H1 (cell line): ENCODE results near the gene TSHR. TPM values are rescaled to one million over a fixed set of nuclear protein-coding genes. Genes with fewer than 3 reads are reported as not detected.

Experiments used
- CTCF ChIA-PET: fragments of 300-600 bp; sonication (Branson Sonifier 250); formaldehyde crosslinking; loops from one replicate; lab custom pipeline; 2021; ENCODE audit not compliant: partially characterized antibody; lab: Charles Lee
- POLR2A ChIA-PET: fragments of 300-600 bp; sonication (Branson Sonifier 250); formaldehyde crosslinking; loops from one replicate; lab custom pipeline; 2021; ENCODE audit warnings: inconsistent platforms; ENCODE audit not compliant: partially characterized antibody; lab: Charles Lee
- DNase-seq, 2 experiments: peaks; one replicate each; pipeline versions ENCODE4 v3.0.0 to v3.0.0-alpha.2; 2010 to 2022; ENCODE audit warnings: low spot score in 2 of 2, low read depth in 1 of 2, mixed read lengths in 1 of 2
- FAIRE-seq: peaks from 2 replicates; lab custom pipeline; 2011; peaks lifted over from hg19 to GRCh38; lab: Jason Lieb, UNC
- H2AFZ ChIP-seq: 2 replicates; pipeline ENCODE4 v1.8.1; 2012; ENCODE audit warnings: low read length, inconsistent platforms
- H2AK5ac ChIP-seq: 2 replicates; pipeline ENCODE4 v1.6.1; 2013; ENCODE audit warnings: low read depth, low read length
- H2BK120ac ChIP-seq: replicated peaks from 2 replicates; pipeline ENCODE3; 2013; ENCODE audit warnings: low read depth, low read length, inconsistent platforms
- H2BK12ac ChIP-seq: 2 replicates; pipeline ENCODE4 v1.6.1; 2013; ENCODE audit warnings: low read depth, low read length
- H2BK15ac ChIP-seq: 2 replicates; pipeline ENCODE4 v1.6.1; 2013; ENCODE audit warnings: low read length
- H2BK20ac ChIP-seq: 2 replicates; pipeline ENCODE4 v1.6.1; 2013; ENCODE audit warnings: low read length
- H2BK5ac ChIP-seq: 2 replicates; pipeline ENCODE4 v1.6.1; 2013; ENCODE audit warnings: low read depth, low read length
- H3K14ac ChIP-seq: 2 replicates; pipeline ENCODE4 v1.6.1; 2013; ENCODE audit warnings: inconsistent platforms; ENCODE audit not compliant: insufficient read length
- H3K18ac ChIP-seq: 2 replicates; pipeline ENCODE4 v1.6.1; 2013; ENCODE audit warnings: low read length; ENCODE audit errors: extremely low read depth
- H3K23ac ChIP-seq: 2 replicates; pipeline ENCODE4 v1.6.1; 2013; ENCODE audit warnings: inconsistent platforms; ENCODE audit not compliant: insufficient read length
- H3K23me2 ChIP-seq: 2 replicates; pipeline ENCODE4 v1.6.1; 2013; ENCODE audit warnings: low read depth, low read length
- H3K27ac ChIP-seq: 2 replicates; pipeline ENCODE4 v1.6.1; 2011; ENCODE audit warnings: low read depth, low read length, inconsistent platforms
- H3K27me3 ChIP-seq, 4 experiments: replicated peaks in 1 of 4; 1 replicate in 1 of 4; 2 replicates in 3 of 4; pipeline versions ENCODE4 v1.6.1 to v1.8.1; 2011 to 2013; ENCODE audit warnings: low read length in 3 of 4, mild to moderate bottlenecking in 3 of 4, inconsistent platforms in 2 of 4, mixed read lengths in 2 of 4, moderate library complexity in 1 of 4; ENCODE audit not compliant: control insufficient read depth in 3 of 4, insufficient read depth in 3 of 4; ENCODE audit errors: extremely low read depth in 1 of 4
- H3K36me3 ChIP-seq, 4 experiments: 2 replicates each; pipeline versions ENCODE4 v1.6.1 to v1.8.1; 2011 to 2013; ENCODE audit warnings: mild to moderate bottlenecking in 4 of 4, low read length in 3 of 4, moderate library complexity in 2 of 4, control low read depth in 1 of 4, inconsistent platforms in 1 of 4; ENCODE audit not compliant: insufficient read depth in 4 of 4, control insufficient read depth in 2 of 4
- H3K4ac ChIP-seq: replicated peaks from 2 replicates; pipeline ENCODE3; 2013; ENCODE audit warnings: low read length, low read depth, mixed read lengths, inconsistent platforms; ENCODE audit not compliant: insufficient read length
- H3K4me1 ChIP-seq, 4 experiments: replicated peaks in 1 of 4; 1 replicate in 1 of 4; 2 replicates in 3 of 4; pipeline versions ENCODE4 v1.6.1 to v1.8.1; 2011 to 2013; ENCODE audit warnings: low read length in 3 of 4, inconsistent platforms in 2 of 4, mixed read lengths in 1 of 4; ENCODE audit not compliant: insufficient read depth in 4 of 4, control insufficient read depth in 3 of 4
- H3K4me2 ChIP-seq, 2 experiments: 2 replicates each; pipeline versions ENCODE4 v1.6.1 to v1.8.1; 2011 to 2013; ENCODE audit warnings: low read depth in 2 of 2, low read length in 2 of 2, control low read depth in 1 of 2, inconsistent platforms in 1 of 2, mild to moderate bottlenecking in 1 of 2; ENCODE audit not compliant: insufficient read depth in 1 of 2
- H3K4me3 ChIP-seq, 4 experiments: fragments of 200-600, 300-600 bp in 1 of 4; sonication (generic), shearing (Covaris generic), sonication (Bioruptor Twin) in 1 of 4; 2 replicates each; pipeline versions ENCODE4 v1.5.1 to v1.8.1; 2011 to 2016; ENCODE audit warnings: low read length in 4 of 4, low read depth in 3 of 4, control low read depth in 2 of 4, inconsistent platforms in 2 of 4, mild to moderate bottlenecking in 2 of 4, mixed read lengths in 1 of 4, moderate library complexity in 1 of 4; ENCODE audit not compliant: insufficient read depth in 2 of 4; ENCODE audit errors: extremely low read depth in 1 of 4
- H3K56ac ChIP-seq: replicated peaks from 2 replicates; pipeline ENCODE3; 2013; ENCODE audit warnings: low read depth, mild to moderate bottlenecking, mixed read lengths, low read length, inconsistent platforms; ENCODE audit not compliant: insufficient read length
- H3K79me1 ChIP-seq: 2 replicates; pipeline ENCODE4 v1.6.1; 2013; ENCODE audit warnings: low read depth, low read length, control low read depth
- H3K79me2 ChIP-seq, 2 experiments: 2 replicates each; pipeline versions ENCODE4 v1.6.1 to v1.8.1; 2012 to 2013; ENCODE audit warnings: low read length in 2 of 2, mild to moderate bottlenecking in 2 of 2, inconsistent platforms in 1 of 2; ENCODE audit not compliant: insufficient read depth in 2 of 2, control insufficient read depth in 1 of 2
- H3K9ac ChIP-seq, 4 experiments: replicated peaks in 1 of 4; 1 replicate in 1 of 4; 2 replicates in 3 of 4; pipeline versions ENCODE4 v1.6.1 to v1.8.1; 2011 to 2013; ENCODE audit warnings: low read depth in 3 of 4, low read length in 3 of 4, control low read depth in 2 of 4, mild to moderate bottlenecking in 2 of 4, moderate library complexity in 2 of 4, inconsistent platforms in 1 of 4; ENCODE audit errors: extremely low read depth in 1 of 4
- H3K9me3 ChIP-seq, 2 experiments: 2 replicates each; pipeline versions ENCODE4 v1.6.1 to v1.8.1; 2012 to 2013; ENCODE audit warnings: mild to moderate bottlenecking in 2 of 2, moderate library complexity in 2 of 2, control low read depth in 1 of 2, inconsistent platforms in 1 of 2, low read depth in 1 of 2, low read length in 1 of 2, mixed read lengths in 1 of 2; ENCODE audit not compliant: insufficient read depth in 2 of 2
- H4K20me1 ChIP-seq, 2 experiments: replicated peaks in 1 of 2; 2 replicates each; pipeline versions ENCODE3 to v1.8.1; 2011 to 2013; ENCODE audit warnings: inconsistent platforms in 2 of 2, low read length in 2 of 2, mild to moderate bottlenecking in 1 of 2; ENCODE audit not compliant: insufficient read depth in 2 of 2, control insufficient read depth in 1 of 2
- H4K5ac ChIP-seq: 2 replicates; pipeline ENCODE4 v1.6.1; 2013; ENCODE audit warnings: low read length, low read depth, mixed read lengths, inconsistent platforms; ENCODE audit not compliant: insufficient read length
- H4K8ac ChIP-seq: 2 replicates; pipeline ENCODE4 v1.8.0; 2013; ENCODE audit warnings: mild to moderate bottlenecking, moderate library complexity, low read length, inconsistent platforms; ENCODE audit not compliant: insufficient read depth; ENCODE audit errors: extremely low read depth
- H4K91ac ChIP-seq: replicated peaks from 2 replicates; pipeline ENCODE3; 2013; ENCODE audit warnings: low read length, mixed read lengths, inconsistent platforms; ENCODE audit not compliant: insufficient read length
- BRCA1 ChIP-seq: IDR thresholded peaks from 2 replicates; pipeline ENCODE4 v1.6.1; 2012; ENCODE audit warnings: low read depth, low read length, improper control_type of control experiment
- MAFK ChIP-seq: IDR thresholded peaks from 2 replicates; pipeline ENCODE4 v1.6.1; 2012; ENCODE audit warnings: low read depth, mild to moderate bottlenecking, improper control_type of control experiment, low read length
- SIRT6 ChIP-seq: IDR thresholded peaks from one replicate; pipeline ENCODE4 v1.7.1; 2012; ENCODE audit warnings: low read length, inconsistent platforms
- TCF12 ChIP-seq: IDR thresholded peaks from 2 replicates; pipeline ENCODE4 v1.6.1; 2011; ENCODE audit warnings: low read depth, mild to moderate bottlenecking, low read length
- WGBS, 2 experiments: shearing (Covaris generic) in 1 of 2; methylation state at CpG; one replicate each; pipeline versions ENCODE4 v1.1.6 to v1.1.7; 2013 to 2015; ENCODE audit warnings: low lambda C conversion rate in 2 of 2, mixed read lengths in 2 of 2, inconsistent platforms in 1 of 2, low coverage in 1 of 2, missing lambda C conversion rate in 1 of 2; ENCODE audit not compliant: insufficient replicate concordance in 2 of 2, insufficient coverage in 1 of 2, insufficient read length in 1 of 2; ENCODE audit errors: extremely low coverage in 1 of 2, missing lambda C conversion rate in 1 of 2; 5-methylcytosine and 5-hydroxymethylcytosine counted together
- polyA plus RNA-seq, 7 experiments: library from polyadenylated mRNA; depleted of rRNA in 3 of 7; stranded (reverse) in 5 of 7; unstranded in 2 of 7; fragments of >200 nt in 5 of 7; fragments of 200-250 nt in 2 of 7; gene quantifications; 1 replicate in 5 of 7; 2 replicates in 1 of 7; 4 replicates in 1 of 7; pipeline versions ENCODE4 v1.2.1 to v1.2.3, GENCODE V29; 2011 to 2013; ENCODE audit warnings: missing spikeins in 2 of 7, mixed read lengths in 2 of 7
- total RNA-seq: library from RNA; stranded (reverse); fragmentation: NEBNext Ultra II Directional; extraction: Animal tissue kit (Norgen Biotek cat#: 25700); gene quantifications from 2 replicates; pipeline ENCODE4 v1.2.1, GENCODE V29; 2021

Gene TSHR
- total and polyA plus RNA-seq, 2 of the 8 experiments (the other 6 are each of a cell fraction or from before 2014, with no cell fraction given): 0.27 TPM; not detected in 1

DNA sequence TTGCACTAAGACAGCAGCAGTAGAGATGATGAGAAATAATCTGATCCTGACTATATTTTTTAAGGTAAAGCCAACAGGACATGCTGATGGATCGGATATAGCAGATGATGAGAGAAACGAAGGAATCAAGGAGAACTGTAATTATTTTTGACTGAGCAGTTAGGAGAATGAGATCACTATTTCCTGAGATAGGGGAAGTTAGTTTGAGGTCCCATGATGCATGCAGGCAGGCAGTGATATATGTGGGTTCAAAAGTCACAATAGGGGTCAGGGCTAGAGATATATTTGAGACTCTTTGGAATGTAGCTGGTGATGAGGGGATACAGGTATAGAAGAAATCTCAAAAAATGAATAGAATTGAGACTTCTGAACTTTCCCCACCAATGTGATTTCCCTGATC lies 157.8 kb downstream of the TSHR start:
- 94% methylated on average over 2 of the region's 2 CpGs; no CpG with 5 or more reads in 1 of the 2 experiments for WGBS, 2 experiments
- no peak overlapping the region for H2BK20ac ChIP-seq
- no peaks in the 10 kb centered on the region for H3K79me2 ChIP-seq
- H2AK5ac ChIP-seq: no peak overlapping the region
- no peak overlapping the region for H3K27ac ChIP-seq
- H3K23ac ChIP-seq: no peak overlapping the region
- H2BK5ac ChIP-seq: no peak overlapping the region
- no peaks in the 10 kb centered on the region for H3K4me1 ChIP-seq
- no peak overlapping the region for H3K4me3 ChIP-seq
- no peak overlapping the region for H2AFZ ChIP-seq
- ChIA-PET CTCF (interaction anchor here (1.5 kb wide), 2 partner anchors 49 to 57 kb away, joined by 3 read pairs; no protein-coding TSS in a partner anchor), POLR2A (no interaction called here)
- H3K18ac ChIP-seq: no peak overlapping the region
- H4K20me1 ChIP-seq: no peaks in the 10 kb centered on the region
- FAIRE-seq (no peak), DNase-seq (no peak)
- no peak overlapping the region for H4K8ac ChIP-seq
- H3K14ac ChIP-seq: no peak overlapping the region
- H3K36me3 ChIP-seq: no peaks in the 10 kb centered on the region
- H3K4ac ChIP-seq: no peak overlapping the region
- H3K79me1 ChIP-seq: no peaks in the 10 kb centered on the region
- H3K9me3 ChIP-seq: no peaks in the 10 kb centered on the region
- H3K56ac ChIP-seq: no peak overlapping the region
- no peak overlapping the region for H4K91ac ChIP-seq
- H3K27me3 ChIP-seq: no peaks in the 10 kb centered on the region
- no peak overlapping the region for H2BK15ac ChIP-seq
- H3K9ac ChIP-seq: no peak overlapping the region
- H2BK120ac ChIP-seq: no peak overlapping the region
- no peak overlapping the region for H3K4me2 ChIP-seq
- H3K23me2 ChIP-seq: no peaks in the 10 kb centered on the region
- H2BK12ac ChIP-seq: no peak overlapping the region
- H4K5ac ChIP-seq: no peak overlapping the region
- TF ChIP-seq MAFK (no peak), BRCA1 (no peak), SIRT6 (no peak), TCF12 (no peak)
